GM12892 (cell line): ENCODE measurements around the gene MME.

Experiments
- DNase-seq: peaks from one replicate; pipeline ENCODE4 v3.0.0; 2011; ENCODE audit not compliant: insufficient read length
- FAIRE-seq: peaks from 2 replicates; lab custom pipeline; 2011; peaks lifted over from hg19 to GRCh38; lab: Jason Lieb, UNC
- POLR2A ChIP-seq: IDR thresholded peaks from 2 replicates; pipeline ENCODE4 v1.6.1; 2011; ENCODE audit warnings: low read depth, low read length, control low read depth
- POLR2AphosphoS5 ChIP-seq: IDR thresholded peaks from 2 replicates; pipeline ENCODE4 v1.6.1; 2011; ENCODE audit warnings: low read depth, low read length, control low read depth
- TAF1 ChIP-seq: IDR thresholded peaks from 2 replicates; pipeline ENCODE4 v1.6.1; 2011; ENCODE audit warnings: low read depth, mild to moderate bottlenecking, control low read depth, low read length, borderline replicate concordance

The MME gene

DNA sequence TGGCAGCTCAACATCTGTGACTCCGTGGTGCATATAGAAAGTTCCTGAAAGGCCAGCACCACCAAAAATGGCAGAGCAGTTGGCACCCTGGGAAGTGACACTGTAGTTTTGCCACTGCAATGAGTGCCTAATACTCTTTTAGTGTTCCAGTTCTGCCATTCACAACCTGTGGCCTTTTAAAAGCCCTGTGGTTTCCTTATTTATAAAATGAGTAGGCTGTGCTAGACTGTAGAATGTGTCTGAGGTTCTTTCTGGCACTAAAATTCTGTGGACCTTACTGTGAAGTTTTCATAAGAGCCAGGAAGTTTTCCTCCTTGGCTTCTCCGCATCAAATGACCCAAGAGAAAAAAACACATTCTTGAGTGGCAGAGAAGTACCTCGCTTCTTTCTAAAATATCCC lies 74.1 kb downstream of the MME start:
- no peak for DNase-seq
- FAIRE-seq: no peak
- no peak for TF ChIP-seq POLR2A
- no peak for TF ChIP-seq TAF1

DNA sequence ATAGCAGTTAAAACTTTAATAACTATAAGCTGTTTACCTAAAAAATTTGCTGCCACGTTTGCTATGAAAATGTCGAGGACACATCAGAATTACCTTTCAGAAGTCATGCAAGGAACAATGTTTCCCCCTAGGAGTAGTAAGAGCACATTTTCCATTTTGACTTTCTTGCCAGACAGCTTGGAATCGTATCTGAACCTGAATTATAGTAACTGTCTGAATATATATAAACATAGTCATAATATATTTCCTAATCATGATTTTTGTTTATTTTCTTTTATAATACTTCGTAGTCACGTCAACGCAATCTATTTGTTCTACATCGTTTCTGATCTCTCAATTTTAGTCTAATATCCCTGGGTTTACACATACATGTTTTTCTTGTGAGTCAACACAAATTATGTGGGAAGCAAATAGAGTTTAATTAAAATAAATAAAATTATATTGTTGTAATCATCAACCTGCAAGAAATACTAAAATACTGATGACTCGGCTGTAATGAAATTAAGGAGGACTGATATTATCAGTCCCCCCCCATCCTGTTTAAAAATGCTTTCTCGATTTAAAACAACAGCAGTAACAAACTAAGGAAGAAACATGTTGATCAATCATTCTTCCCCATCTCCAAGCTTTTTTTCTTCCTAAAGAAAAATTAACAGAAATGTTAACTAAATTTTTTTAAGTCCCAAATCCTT lies 78.4 kb downstream of the MME start:
- FAIRE-seq: no peak
- DNase-seq: no peak
- TF ChIP-seq POLR2AphosphoS5 (no peak), TAF1 (no peak), POLR2A (no peak)

DNA sequence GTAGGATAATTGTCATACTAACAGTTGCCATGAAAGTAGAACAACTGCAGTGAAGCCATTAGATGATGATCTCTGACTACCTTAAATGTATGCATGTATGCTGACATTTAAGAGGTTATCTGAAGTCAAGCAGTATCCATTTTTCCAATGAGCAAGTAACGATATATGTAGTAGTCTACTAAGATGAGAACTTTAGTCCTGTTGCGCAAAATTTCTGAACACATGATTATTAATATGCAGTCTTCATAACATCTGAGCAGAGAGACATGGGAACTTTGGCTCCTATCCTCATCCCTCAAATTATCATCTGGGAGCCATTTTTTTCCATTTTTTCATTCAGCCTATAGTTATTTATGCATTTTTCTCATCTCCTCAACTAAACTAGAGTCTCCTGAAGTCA lies 79.2 kb downstream of the MME start:
- TF ChIP-seq POLR2A (no peak), TAF1 (no peak), POLR2AphosphoS5 (no peak)
- no peak for FAIRE-seq
- no peak for DNase-seq

DNA sequence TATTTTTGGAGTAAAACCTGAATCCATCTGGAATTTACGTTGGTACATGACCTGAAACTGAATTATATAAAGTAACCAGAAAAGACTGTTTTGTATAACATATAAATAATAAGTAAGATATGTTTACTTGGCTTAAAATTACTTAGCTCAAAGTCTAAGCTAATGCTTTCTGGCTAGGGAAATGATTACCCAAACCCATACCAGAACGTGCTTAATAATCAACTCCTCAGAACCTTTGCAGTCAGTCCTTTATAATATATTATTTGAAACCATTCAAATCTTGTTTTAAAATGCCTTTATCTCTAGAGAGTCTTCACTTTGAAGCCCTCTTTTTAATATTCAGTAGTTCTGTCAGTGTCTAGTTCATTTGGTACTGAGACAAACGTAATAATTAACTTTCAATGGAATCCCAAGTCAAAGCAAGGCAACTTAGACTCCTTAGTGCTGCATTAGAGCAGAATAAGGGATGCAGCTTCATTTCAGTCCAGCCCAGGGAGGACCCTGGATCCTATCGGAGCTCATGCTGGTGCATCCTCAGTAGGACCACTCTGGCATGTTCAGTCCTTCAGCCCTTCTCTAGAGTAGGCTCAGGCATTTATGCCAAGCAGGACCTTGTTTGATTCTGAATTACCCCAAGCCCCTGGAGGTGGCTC lies 81.6 kb downstream of the MME start:
- TF ChIP-seq TAF1 (no peak), POLR2A (no peak), POLR2AphosphoS5 (no peak)
- FAIRE-seq: no peak
- no peak for DNase-seq

DNA sequence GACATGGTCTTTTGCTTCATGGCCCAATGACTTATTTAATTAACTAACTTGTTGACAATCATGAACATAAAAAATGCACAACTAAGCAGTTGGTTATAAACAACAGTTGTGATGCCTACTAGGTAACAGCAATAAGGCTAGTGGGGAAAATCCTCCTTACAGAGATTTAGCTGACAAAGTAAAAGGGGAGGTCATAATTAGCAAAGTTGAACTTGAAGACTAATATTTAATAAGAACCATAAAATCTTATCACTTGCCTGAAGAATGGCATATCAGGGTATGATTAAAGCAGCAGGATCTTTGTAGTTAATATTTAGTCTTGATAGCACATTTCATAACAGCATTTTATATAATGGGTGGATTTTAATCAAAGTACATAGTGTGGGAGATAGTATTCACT lies 84.2 kb downstream of the MME start:
- no peak for FAIRE-seq
- TF ChIP-seq POLR2AphosphoS5 (no peak), TAF1 (no peak)
- no peak for DNase-seq

DNA sequence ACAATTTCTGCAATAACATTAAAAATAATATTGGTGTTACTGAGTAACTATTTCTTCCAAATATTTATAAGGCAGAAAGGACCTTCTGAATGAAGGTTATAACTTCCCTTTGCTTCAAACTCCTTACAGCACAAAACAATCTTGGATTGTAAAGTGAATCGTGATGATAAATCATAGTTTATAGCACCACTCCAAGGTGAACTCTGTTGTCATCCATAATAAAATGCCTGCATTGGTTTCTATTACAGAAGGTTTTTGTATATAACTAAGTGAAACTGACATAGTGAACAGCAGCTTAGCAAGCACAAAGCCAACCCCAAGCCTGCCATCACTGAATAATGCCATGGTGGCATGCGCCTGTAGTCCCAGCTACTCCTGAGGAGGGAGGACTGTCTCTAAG lies 86.3 kb downstream of the MME start:
- FAIRE-seq (no peak), DNase-seq (no peak)
- TF ChIP-seq TAF1 (no peak), POLR2AphosphoS5 (no peak), POLR2A (no peak)

DNA sequence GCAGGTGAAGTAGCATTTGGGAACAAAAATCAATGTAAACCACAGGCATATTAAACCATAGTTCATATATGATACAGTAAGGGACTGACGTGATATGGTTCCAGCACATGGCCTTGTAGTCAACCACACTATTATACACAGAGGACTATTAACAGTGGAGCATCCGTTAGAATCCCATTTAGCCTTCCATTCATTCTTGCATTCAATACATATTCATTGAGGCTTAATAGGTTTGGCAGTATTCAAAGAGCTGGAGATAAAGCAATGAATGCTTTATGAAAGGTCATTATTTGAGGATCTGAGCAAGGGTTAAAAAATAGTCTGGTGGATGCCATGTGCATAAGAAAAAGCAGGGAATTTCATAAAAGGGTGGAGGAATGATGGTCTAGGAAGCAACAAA lies 89.1 kb downstream of the MME start:
- no peak for FAIRE-seq

DNA sequence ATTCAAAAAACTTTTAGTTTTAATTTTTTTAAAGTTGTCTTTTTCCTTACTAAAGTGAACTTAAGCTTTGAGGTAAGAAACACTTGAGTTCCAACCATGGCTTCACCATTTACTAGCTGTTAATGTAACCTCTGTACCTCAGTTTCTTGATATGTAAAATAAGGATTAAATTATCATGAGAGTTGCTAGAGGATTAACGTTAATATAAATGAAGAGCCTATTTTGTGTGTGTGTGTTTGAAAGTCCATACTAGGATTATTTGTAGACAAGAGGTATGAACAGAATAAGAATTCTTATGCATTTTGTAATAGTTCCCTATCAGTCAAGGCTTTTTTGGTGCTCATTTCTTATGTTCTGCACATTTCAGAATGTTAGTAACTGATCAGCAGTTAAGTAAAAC lies 93.7 kb downstream of the MME start:
- TF ChIP-seq POLR2A: no peak
- no peak for TF ChIP-seq POLR2AphosphoS5
- TF ChIP-seq TAF1: no peak
- FAIRE-seq (no peak), DNase-seq (no peak)

More for the DNA sequence above, 89.1 kb downstream of the MME start:
- no peak for DNase-seq
- TF ChIP-seq POLR2AphosphoS5 (no peak), TAF1 (no peak), POLR2A (no peak)

DNA sequence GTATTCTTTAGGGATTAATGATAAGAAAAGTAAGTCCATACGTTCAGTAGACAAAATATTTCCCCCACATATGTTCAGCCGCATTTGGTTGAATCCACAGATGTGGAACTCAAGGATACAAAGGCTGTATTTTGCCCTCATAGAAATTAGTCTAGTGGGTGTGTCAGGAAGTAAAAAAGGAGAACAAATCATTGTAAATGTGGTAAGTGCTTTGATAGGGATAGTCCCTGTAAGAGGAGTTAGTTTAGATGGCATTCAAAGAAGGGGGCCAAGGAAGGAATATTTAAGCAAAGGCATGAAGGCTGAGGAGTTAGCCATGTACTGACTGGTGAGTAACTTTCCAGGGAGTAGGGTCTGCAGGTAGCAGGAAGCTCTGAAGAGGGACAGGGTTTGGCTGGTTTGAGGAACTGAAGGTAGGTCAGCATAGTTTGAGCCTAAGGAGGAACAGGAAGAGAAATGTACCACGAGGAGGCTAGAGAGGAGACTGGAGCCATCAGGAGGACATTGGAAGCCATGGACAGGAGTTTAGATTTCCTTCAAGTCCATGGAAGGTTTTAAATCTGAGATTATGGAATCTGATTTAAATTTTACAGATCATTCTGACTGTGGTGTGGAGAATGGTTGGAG lies 98.8 kb downstream of the MME start:
- TF ChIP-seq POLR2A (no peak), POLR2AphosphoS5 (no peak), TAF1 (no peak)
- FAIRE-seq (no peak), DNase-seq (no peak)

DNA sequence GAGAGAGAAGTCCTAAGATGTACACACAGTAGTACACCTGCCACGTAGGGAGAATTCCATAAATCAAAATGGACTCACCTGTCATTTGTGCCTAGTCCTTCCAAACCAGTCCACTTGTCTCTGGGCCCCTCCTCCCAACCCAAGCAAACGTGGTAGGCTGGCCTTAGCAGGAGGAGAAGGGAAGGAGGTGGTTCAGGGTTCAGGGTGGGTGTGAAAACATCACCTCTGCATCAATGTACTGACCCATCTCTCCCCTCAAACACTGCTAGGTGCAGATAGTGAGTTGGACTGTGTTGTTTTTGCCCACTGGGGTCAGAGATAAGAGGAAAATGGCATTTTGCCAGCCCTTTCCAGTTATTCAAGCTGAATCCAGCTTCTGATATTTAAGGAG lies 99.3 kb downstream of the MME start:
- TF ChIP-seq TAF1 (no peak), POLR2AphosphoS5 (no peak), POLR2A (no peak)
- DNase-seq (no peak), FAIRE-seq (no peak)

DNA sequence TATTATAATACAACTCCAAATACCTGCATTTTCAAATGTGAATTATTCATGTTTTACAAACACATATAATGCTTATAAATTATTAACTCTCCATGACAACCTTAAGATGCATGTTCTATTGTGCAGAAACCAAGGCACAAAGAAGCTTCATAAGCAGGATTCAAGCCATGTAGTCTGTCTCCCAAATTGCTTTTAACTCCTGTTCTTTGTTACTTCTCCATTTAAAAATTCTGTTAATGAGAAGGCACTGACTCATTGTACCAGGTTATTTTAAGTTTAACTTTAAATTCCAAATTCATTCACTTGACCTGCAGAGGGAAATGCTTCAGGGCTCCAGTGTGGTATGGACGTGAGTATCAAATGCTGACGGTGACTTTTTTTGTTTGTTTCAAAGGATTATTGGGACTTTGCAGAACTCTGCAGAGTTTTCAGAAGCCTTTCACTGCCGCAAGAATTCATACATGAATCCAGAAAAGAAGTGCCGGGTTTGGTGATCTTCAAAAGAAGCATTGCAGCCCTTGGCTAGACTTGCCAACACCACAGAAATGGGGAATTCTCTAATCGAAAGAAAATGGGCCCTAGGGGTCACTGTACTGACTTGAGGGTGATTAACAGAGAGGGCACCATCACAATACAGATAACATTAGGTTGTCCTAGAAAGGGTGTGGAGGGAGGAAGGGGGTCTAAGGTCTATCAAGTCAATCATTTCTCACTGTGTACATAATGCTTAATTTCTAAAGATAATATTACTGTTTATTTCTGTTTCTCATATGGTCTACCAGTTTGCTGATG lies 100.0 kb downstream of the MME start:
- FAIRE-seq: no peak
- TF ChIP-seq POLR2AphosphoS5 (no peak), POLR2A (no peak), TAF1 (no peak)
- no peak for DNase-seq
